B cell (primary cell): ENCODE data around the gene GABRG3. TPM values are rescaled to one million over a fixed set of nuclear protein-coding genes. Genes with fewer than 3 reads are reported as not detected.

Experiments used
- ATAC-seq: fragments of 200-7000 bp; cut with Tn5 transposase; one replicate; pipeline ENCODE4 v1.10.0; 2021; ENCODE audit warnings: low read depth, mild to moderate bottlenecking, moderate number of reproducible peaks, moderate library complexity
- CTCF ChIA-PET: fragments of 350-600 bp; sonication (Branson Sonifier 250); formaldehyde crosslinking; loops from one replicate; lab custom pipeline; 2021; ENCODE audit warnings: antibody characterized with exemption, inconsistent platforms; lab: Charles Lee
- POLR2A ChIA-PET: fragments of 350-600 bp; sonication (Branson Sonifier 250); formaldehyde crosslinking; loops from one replicate; lab custom pipeline; 2021; ENCODE audit warnings: antibody characterized with exemption; lab: Charles Lee
- DNase-seq: peaks from one replicate; pipeline ENCODE4 v3.0.0; 2013
- H2AFZ ChIP-seq: 2 replicates; pipeline ENCODE4 v1.6.1; 2012; ENCODE audit warnings: mild to moderate bottlenecking, low read depth, low read length; ENCODE audit not compliant: insufficient read depth, poor library complexity, severe bottlenecking
- H3K27ac ChIP-seq, 2 donors: 1 replicate in 1 of 2; 2 replicates in 1 of 2; pipeline ENCODE4 v1.5.1; 2012 to 2013; ENCODE audit warnings: low read length in 2 of 2, mild to moderate bottlenecking in 2 of 2, moderate library complexity in 1 of 2
- H3K27me3 ChIP-seq, 4 experiments: fragments of 200-600 bp in 1 of 4; sonication (generic) in 1 of 4; replicated peaks in 1 of 4; 1 replicate in 2 of 4; 2 replicates in 2 of 4; pipeline versions ENCODE4 v1.6.1 to v1.7.0; 2013 to 2016; ENCODE audit warnings: low read length in 3 of 4, mild to moderate bottlenecking in 2 of 4, mixed read lengths in 1 of 4, moderate library complexity in 1 of 4; ENCODE audit not compliant: insufficient read depth in 4 of 4, control insufficient read depth in 3 of 4; ENCODE audit errors: control extremely low read depth in 1 of 4
- H3K36me3 ChIP-seq, 2 experiments: replicated peaks in 1 of 2; 1 replicate in 1 of 2; 2 replicates in 1 of 2; pipeline versions ENCODE4 v1.6.1 to v1.7.1; 2013; ENCODE audit warnings: low read length in 1 of 2; ENCODE audit not compliant: insufficient read depth in 2 of 2, control insufficient read depth in 1 of 2; ENCODE audit errors: control extremely low read depth in 1 of 2, extremely low read depth in 1 of 2
- H3K4me1 ChIP-seq, 2 donors: fragments of 200-600 bp in 1 of 2; sonication (generic) in 1 of 2; 1 replicate in 1 of 2; 2 replicates in 1 of 2; pipeline versions ENCODE4 v1.5.1 to v1.6.1; 2013 to 2017; ENCODE audit warnings: low read length in 2 of 2; ENCODE audit not compliant: control insufficient read depth in 2 of 2, insufficient read depth in 2 of 2
- H3K4me2 ChIP-seq: replicated peaks from 2 replicates; pipeline ENCODE3; 2012; ENCODE audit warnings: mild to moderate bottlenecking, low read depth, low read length; ENCODE audit not compliant: poor library complexity, severe bottlenecking
- H3K4me3 ChIP-seq, 5 experiments: fragments of 200-600 bp in 1 of 5; sonication (generic) in 1 of 5; 1 replicate in 3 of 5; 2 replicates in 2 of 5; pipeline versions ENCODE4 v1.5.1 to v1.7.0; 2011 to 2016; ENCODE audit warnings: low read length in 4 of 5, mild to moderate bottlenecking in 4 of 5, low read depth in 2 of 5, control low read depth in 1 of 5, moderate library complexity in 1 of 5; ENCODE audit not compliant: insufficient read depth in 1 of 5; ENCODE audit errors: control extremely low read depth in 1 of 5, extremely low read depth in 1 of 5
- H3K79me2 ChIP-seq: fragments of 200-600 bp; sonication (generic); one replicate; pipeline ENCODE4 v1.6.0; 2016; ENCODE audit warnings: low read length; ENCODE audit not compliant: control insufficient read depth, insufficient read depth
- H3K9ac ChIP-seq: fragments of 200-600 bp; sonication (generic); 2 replicates; pipeline ENCODE4 v1.6.1; 2017; ENCODE audit warnings: mild to moderate bottlenecking, low read length, moderate library complexity
- H3K9me3 ChIP-seq, 3 donors: one replicate each; pipeline versions ENCODE4 v1.6.1 to v1.7.1; 2013; ENCODE audit warnings: low read length in 2 of 3; ENCODE audit not compliant: control insufficient read depth in 2 of 3, insufficient read depth in 1 of 3; ENCODE audit errors: control extremely low read depth in 1 of 3
- H4K20me1 ChIP-seq: 2 replicates; pipeline ENCODE4 v1.6.0; 2012; ENCODE audit warnings: mild to moderate bottlenecking, low read length; ENCODE audit not compliant: insufficient read depth, control insufficient read depth, poor library complexity, severe bottlenecking
- H3K27ac Mint-ChIP-seq: one replicate; pipeline ENCODE4 v1.8.0; 2021; ENCODE audit warnings: mixed read lengths
- H3K27me3 Mint-ChIP-seq: one replicate; pipeline ENCODE4 v1.8.0; 2021; ENCODE audit warnings: mixed read lengths
- H3K4me1 Mint-ChIP-seq: one replicate; pipeline ENCODE4 v1.8.0; 2021; ENCODE audit warnings: mixed read lengths
- H3K4me3 Mint-ChIP-seq: one replicate; pipeline ENCODE4 v1.8.0; 2021; ENCODE audit warnings: mixed read lengths
- H3K9me3 Mint-ChIP-seq: one replicate; pipeline ENCODE4 v1.8.0; 2022; ENCODE audit warnings: mixed read lengths; ENCODE audit not compliant: insufficient read depth
- EZH2 ChIP-seq: IDR thresholded peaks from 2 replicates; pipeline ENCODE4 v1.6.1; 2012; ENCODE audit warnings: borderline replicate concordance, low read depth, mild to moderate bottlenecking, moderate library complexity, low read length; ENCODE audit not compliant: insufficient read depth, poor library complexity, severe bottlenecking
- WGBS: methylation state at CpG from one replicate; pipeline ENCODE4 v1.1.5; 2013; ENCODE audit warnings: missing lambda C conversion rate; ENCODE audit not compliant: insufficient coverage; 5-methylcytosine and 5-hydroxymethylcytosine counted together
- intact Hi-C: fragments of 100-400 bp; cut with micrococcal nuclease; formaldehyde crosslinking; loops from one replicate; pipeline ENCODE4 v1.10.0; 2022
- polyA plus RNA-seq: library from polyadenylated mRNA; depleted of rRNA; stranded (reverse); fragments of >200 nt; gene quantifications from 2 replicates; pipeline ENCODE4 v1.2.3, GENCODE V29; 2012
- total RNA-seq, 2 donors: library from RNA; stranded (reverse); fragments of 120-200 nt in 1 of 2; gene quantifications; 1 replicate in 1 of 2; 2 replicates in 1 of 2; pipeline versions ENCODE4 v1.2.3 to v1.2.4, GENCODE V29; 2013 to 2022
- TF ChIP-seq, protein P1 (sequence below): fragments of 200-600 bp; IDR thresholded peaks from one replicate; pipeline ENCODE4 v1.8.0; 2022; ENCODE audit warnings: antibody characterized with exemption, mild to moderate bottlenecking

Gene GABRG3
- total and polyA plus RNA-seq, 2 donors (not counting 1 experiment from before 2014, with no cell fraction given), result not detected

DNA sequence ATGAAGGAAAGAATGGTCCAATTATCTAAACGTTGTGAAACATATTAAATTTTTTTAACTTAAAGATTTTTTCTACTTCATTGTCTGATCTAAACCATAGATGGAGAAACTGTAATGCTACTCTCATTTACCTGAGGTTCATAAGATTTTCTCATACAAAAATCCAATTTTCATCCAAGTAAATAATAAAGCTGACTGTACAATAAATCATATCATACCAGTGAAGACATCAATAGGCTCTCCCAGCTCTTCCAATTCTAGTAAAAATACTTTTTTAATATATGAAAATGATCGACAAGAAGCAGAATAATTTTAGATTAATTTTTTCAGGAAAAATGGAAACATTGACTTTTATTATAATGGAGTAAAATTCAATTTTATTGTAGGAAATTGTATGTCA, 260.8 kb downstream of the GABRG3 start:
- Mint-ChIP-seq H3K4me1 (no peaks in the 10 kb centered on the region), H3K4me3 (no peak overlapping the region), H3K9me3 (no peaks in the 10 kb centered on the region), H3K27ac (no peak overlapping the region), H3K27me3 (no peaks in the 10 kb centered on the region)
- Histone ChIP-seq H3K27ac (no peak overlapping the region), H3K4me3 (no peak overlapping the region), H3K79me2 (no peaks in the 10 kb centered on the region), H3K4me2 (no peak overlapping the region), H3K9me3 (peaks cover 0 to 4% (median 0%) of the 10 kb centered on the region in 3 donors), H2AFZ (no peak overlapping the region), H4K20me1 (no peaks in the 10 kb centered on the region), H3K27me3 (no peaks in the 10 kb centered on the region), H3K9ac (no peak overlapping the region), H3K4me1 (no peaks in the 10 kb centered on the region), H3K36me3 (no peaks in the 10 kb centered on the region)
- no peak for ATAC-seq
- no peak for DNase-seq
- ChIA-PET POLR2A (no interaction called here), CTCF (no interaction called here)
- WGBS, result no CpG with 5 or more reads among the region's 2 CpGs
- intact Hi-C loops, result no loop called here
- TF ChIP-seq, protein P1, sequence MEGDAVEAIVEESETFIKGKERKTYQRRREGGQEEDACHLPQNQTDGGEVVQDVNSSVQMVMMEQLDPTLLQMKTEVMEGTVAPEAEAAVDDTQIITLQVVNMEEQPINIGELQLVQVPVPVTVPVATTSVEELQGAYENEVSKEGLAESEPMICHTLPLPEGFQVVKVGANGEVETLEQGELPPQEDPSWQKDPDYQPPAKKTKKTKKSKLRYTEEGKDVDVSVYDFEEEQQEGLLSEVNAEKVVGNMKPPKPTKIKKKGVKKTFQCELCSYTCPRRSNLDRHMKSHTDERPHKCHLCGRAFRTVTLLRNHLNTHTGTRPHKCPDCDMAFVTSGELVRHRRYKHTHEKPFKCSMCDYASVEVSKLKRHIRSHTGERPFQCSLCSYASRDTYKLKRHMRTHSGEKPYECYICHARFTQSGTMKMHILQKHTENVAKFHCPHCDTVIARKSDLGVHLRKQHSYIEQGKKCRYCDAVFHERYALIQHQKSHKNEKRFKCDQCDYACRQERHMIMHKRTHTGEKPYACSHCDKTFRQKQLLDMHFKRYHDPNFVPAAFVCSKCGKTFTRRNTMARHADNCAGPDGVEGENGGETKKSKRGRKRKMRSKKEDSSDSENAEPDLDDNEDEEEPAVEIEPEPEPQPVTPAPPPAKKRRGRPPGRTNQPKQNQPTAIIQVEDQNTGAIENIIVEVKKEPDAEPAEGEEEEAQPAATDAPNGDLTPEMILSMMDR, result no peak
- no peak for TF ChIP-seq EZH2

DNA sequence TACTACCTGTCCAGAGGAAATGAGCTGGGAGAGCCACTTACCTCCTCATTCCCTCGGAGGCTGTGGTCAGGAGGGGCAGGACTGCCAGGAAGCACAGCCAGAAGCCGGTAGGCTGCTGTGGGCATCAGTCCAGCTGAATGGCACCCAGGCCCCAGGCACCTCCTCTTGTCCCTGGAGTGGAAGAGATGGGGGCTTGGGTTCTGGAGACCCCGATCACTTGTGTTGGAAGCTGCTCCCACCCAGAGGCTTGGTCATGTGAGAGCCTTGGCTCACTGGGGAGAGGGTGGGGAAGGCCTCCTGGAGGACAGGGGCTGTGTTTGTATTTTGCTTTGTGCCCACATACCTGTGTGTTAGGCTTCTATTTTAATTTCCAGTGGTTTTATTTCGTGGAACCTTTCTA, 261.9 kb downstream of the GABRG3 start:
- Histone ChIP-seq H3K36me3 (no peaks in the 10 kb centered on the region), H3K4me1 (no peaks in the 10 kb centered on the region), H2AFZ (no peak overlapping the region), H4K20me1 (no peaks in the 10 kb centered on the region), H3K9me3 (peaks cover 0 to 4% (median 0%) of the 10 kb centered on the region in 3 donors), H3K27ac (no peak overlapping the region), H3K4me2 (no peak overlapping the region), H3K9ac (no peak overlapping the region), H3K4me3 (no peak overlapping the region), H3K79me2 (no peaks in the 10 kb centered on the region), H3K27me3 (no peaks in the 10 kb centered on the region)
- H3K4me3 Mint-ChIP-seq, result no peak overlapping the region
- no peak for DNase-seq
- no peaks in the 10 kb centered on the region for H3K27me3 Mint-ChIP-seq
- ChIA-PET POLR2A (no interaction called here), CTCF (no interaction called here)
- H3K4me1 Mint-ChIP-seq, result no peaks in the 10 kb centered on the region
- H3K9me3 Mint-ChIP-seq, result no peaks in the 10 kb centered on the region
- intact Hi-C loops, result no loop called here
- H3K27ac Mint-ChIP-seq, result no peak overlapping the region
- WGBS, result 84% methylated on average over 3 of the region's 4 CpGs
- ATAC-seq, result no peak
- TF ChIP-seq EZH2, result no peak
- TF ChIP-seq, protein P1, result no peak
